Measurements from ENCODE around the gene MISFA. TPM values are rescaled to one million over a fixed set of nuclear protein-coding genes. Genes with fewer than 3 reads are reported as not detected.

Gene MISFA
- total and polyA plus RNA-seq, 11 donors, result 0.93 to 11.1 (median 7.8) TPM

DNA sequence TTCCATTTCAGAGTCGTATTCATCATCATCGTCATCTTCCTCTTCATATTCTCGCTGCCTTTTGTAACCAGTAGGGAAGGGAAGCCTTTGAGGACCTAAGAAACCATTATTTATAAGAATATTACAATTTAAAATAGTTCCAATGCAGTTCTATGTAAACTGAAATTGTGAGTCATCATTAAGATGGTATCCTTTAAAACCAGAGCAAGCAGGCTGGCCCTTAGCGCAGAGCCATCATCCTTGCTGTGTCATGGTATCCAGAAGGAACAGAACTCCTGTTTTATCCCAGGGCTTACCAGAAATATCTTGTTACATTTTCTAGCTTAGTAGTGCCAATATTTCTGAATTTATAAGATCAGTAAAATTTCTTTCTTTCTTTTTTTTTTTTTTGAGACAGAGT is 12.8 kb downstream of the MISFA start:
- Histone ChIP-seq H3K27ac (no peak overlapping the region), H3K27me3 (no peaks in the 10 kb centered on the region), H3K36me3 (peaks cover 0 to 94% (median 85%) of the 10 kb centered on the region in 9 donors), H3K9me3 (no peaks in the 10 kb centered on the region), H3K4me3 (no peak overlapping the region), H3K4me1 (peaks cover 0 to 17% (median 0%) of the 10 kb centered on the region in 12 donors)
- intact Hi-C loops (cut with DNase I), result no loop called here
- TF ChIP-seq, protein P1, sequence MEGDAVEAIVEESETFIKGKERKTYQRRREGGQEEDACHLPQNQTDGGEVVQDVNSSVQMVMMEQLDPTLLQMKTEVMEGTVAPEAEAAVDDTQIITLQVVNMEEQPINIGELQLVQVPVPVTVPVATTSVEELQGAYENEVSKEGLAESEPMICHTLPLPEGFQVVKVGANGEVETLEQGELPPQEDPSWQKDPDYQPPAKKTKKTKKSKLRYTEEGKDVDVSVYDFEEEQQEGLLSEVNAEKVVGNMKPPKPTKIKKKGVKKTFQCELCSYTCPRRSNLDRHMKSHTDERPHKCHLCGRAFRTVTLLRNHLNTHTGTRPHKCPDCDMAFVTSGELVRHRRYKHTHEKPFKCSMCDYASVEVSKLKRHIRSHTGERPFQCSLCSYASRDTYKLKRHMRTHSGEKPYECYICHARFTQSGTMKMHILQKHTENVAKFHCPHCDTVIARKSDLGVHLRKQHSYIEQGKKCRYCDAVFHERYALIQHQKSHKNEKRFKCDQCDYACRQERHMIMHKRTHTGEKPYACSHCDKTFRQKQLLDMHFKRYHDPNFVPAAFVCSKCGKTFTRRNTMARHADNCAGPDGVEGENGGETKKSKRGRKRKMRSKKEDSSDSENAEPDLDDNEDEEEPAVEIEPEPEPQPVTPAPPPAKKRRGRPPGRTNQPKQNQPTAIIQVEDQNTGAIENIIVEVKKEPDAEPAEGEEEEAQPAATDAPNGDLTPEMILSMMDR (IDR thresholded peaks at IDR 0.05), result no peak
- no peak for TF ChIP-seq POLR2A (IDR thresholded peaks at IDR 0.05)
- 86 to 96% (median 95%) methylated on average over 4 of the region's 4 CpGs for WGBS, 4 donors
- no peak for ATAC-seq
- no peak for DNase-seq

DNA sequence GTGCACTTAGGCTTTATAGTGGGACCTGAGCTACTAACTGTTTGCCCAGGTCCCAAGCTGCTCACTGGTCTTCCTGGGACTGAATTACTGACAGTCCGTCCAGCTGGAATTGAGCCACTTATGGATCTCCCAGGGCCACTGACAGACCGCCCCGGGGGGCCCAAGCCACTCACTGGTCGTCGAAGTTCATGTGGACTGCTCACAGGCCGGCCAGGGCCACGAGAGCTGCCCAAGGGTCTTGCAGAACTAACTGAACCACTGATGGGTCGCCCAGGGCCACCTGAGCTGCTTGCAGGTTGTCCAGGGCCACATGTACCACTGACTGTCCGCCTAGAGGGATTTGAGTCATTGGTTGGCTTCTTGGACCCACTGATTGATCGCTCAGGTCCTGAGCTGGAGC is 15.1 kb downstream of the MISFA start:
- no peaks in the 10 kb centered on the region for H3K27me3 ChIP-seq
- H3K4me1 ChIP-seq, result peaks cover 0 to 38% (median 16%) of the 10 kb centered on the region in 12 donors
- H3K27ac ChIP-seq, result no peak overlapping the region
- ATAC-seq, result peak in 1 of 4 donors; percentile 29
- 91 to 95% (median 93%) methylated on average over 6 to 10 of the region's 10 CpGs for WGBS, 4 donors
- intact Hi-C loops (cut with DNase I), result no loop called here
- H3K9me3 ChIP-seq, result no peaks in the 10 kb centered on the region
- no peak for DNase-seq
- H3K36me3 ChIP-seq, result peaks cover 0 to 72% (median 64%) of the 10 kb centered on the region in 9 donors
- no peak for TF ChIP-seq POLR2A (IDR thresholded peaks at IDR 0.05)
- TF ChIP-seq, protein P1 (IDR thresholded peaks at IDR 0.05), result no peak
- H3K4me3 ChIP-seq, result no peak overlapping the region

DNA sequence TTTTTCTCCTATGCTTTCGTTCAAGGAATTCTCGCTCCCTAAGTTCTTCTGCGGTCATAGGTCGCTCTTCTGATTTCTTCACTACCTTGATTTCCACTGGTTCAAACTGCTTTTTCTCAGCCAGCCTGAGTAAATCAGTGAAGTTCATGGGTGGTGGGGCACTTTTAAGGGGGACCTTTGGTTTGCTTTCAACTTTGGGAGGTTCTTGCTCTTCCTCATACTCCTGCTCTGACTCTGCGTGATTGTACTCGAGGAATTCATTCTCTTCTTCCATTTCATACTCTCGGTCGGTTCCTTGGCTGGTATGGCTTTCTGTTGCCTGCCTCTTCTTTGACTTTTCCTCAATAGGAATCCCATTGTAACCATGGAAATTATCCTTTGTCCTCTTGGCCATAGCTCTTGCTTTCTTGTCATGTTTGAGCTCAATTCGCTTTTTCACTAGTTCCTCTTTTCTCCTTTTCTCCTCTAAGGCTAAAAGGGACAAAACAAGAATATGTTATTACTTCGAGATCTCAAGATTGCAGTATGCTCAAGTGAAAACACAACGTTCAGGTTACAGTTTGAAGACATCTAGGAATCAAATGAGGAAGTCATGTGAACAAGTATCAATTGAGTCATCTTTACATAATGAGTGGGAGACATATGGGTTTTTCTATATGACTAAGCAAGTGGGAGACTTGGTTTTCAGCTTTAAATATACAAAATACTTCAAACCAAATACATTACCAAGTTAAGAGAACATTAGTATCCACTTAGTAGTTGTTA is 16.2 kb downstream of the MISFA start:
- WGBS, 4 donors, result 92 to 94% (median 93%) methylated on average over 11 of the region's 11 CpGs
- peaks cover 0 to 39% (median 16%) of the 10 kb centered on the region in 12 donors for H3K4me1 ChIP-seq
- DNase-seq, result no peak
- H3K36me3 ChIP-seq, result peaks cover 0 to 60% (median 53%) of the 10 kb centered on the region in 9 donors
- H3K9me3 ChIP-seq, result no peaks in the 10 kb centered on the region
- ATAC-seq, result no peak
- no peaks in the 10 kb centered on the region for H3K27me3 ChIP-seq
- no peak overlapping the region for H3K27ac ChIP-seq
- intact Hi-C loops (cut with DNase I), result no loop called here
- no peak overlapping the region for H3K4me3 ChIP-seq
- TF ChIP-seq, protein P1 (IDR thresholded peaks at IDR 0.05), result no peak
- TF ChIP-seq POLR2A (IDR thresholded peaks at IDR 0.05), result no peak

DNA sequence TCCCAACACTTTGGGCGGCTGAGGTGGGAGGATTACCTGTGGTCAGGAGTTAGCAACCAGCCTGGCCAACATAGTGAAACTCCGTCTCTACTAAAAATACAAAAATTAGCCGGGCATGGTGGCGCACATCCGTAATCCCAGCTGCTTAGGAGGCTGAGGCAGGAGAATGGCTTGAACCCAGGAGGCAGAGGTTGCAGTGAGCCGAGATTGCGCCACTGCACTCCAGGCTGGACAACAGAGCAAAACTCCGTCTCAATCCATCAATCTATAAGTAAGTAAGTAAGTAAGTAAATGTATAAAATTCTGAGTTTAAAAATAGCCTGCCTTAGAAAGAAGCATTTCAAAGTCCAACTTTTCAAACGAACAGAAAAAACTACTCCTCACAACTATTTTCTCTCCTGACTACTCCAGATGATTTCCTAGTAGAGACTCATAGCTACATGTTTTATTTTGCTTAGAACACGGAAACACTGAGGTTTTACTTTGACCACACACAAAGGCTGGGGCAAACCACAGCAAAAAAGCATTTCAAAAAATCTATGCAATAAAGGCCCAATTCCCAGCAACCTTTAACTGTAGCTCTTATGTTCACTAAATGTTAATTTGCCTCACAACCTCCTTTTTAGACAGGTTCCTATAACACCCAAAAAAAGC is 18.2 kb downstream of the MISFA start:
- no peak for TF ChIP-seq POLR2A (IDR thresholded peaks at IDR 0.05)
- TF ChIP-seq, protein P1 (IDR thresholded peaks at IDR 0.05), result no peak
- WGBS, 4 donors, result 77 to 85% (median 82%) methylated on average over 10 of the region's 10 CpGs

More for the DNA sequence above, 18.2 kb downstream of the MISFA start:
- H3K4me1 ChIP-seq, result peaks cover 0 to 43% (median 16%) of the 10 kb centered on the region in 12 donors
- peaks cover 0 to 40% (median 34%) of the 10 kb centered on the region in 9 donors for H3K36me3 ChIP-seq
- H3K9me3 ChIP-seq, result no peaks in the 10 kb centered on the region
- no peak overlapping the region for H3K4me3 ChIP-seq
- DNase-seq, result no peak
- peak overlapping the region in 9 of 12 donors; percentile 2 to 65 (median 26) for H3K27ac ChIP-seq
- intact Hi-C loops (cut with DNase I), result no loop called here
- no peak for ATAC-seq
- H3K27me3 ChIP-seq, result no peaks in the 10 kb centered on the region
